IMR-90 (cell line): Measurements from ENCODE around the gene NEO1. TPM values are rescaled to one million over a fixed set of nuclear protein-coding genes. Genes with fewer than 3 reads are reported as not detected.

Experiments used
- ATAC-seq: fragments of 200-7000 bp; cut with Tn5 transposase; 2 replicates; pipeline ENCODE4 v1.9.1; 2020; ENCODE audit warnings: low read depth, mild to moderate bottlenecking, moderate library complexity
- BruUV-seq: library from RNA; stranded (reverse); fragments of 400-500 nt; replicated peaks from 2 replicates; lab custom pipeline; 2021; lab: Mats Ljungman, UMichigan
- CTCF ChIA-PET: fragments of 300-600 bp; formaldehyde crosslinking; extraction: SDS; loops from one replicate; lab custom pipeline; 2021; ENCODE audit warnings: antibody characterized with exemption; lab: Yijun Ruan, JAX
- POLR2A ChIA-PET: fragments of 300-600 bp; sonication (Branson Sonifier 250); formaldehyde crosslinking; loops from one replicate; lab custom pipeline; 2022; ENCODE audit warnings: antibody characterized with exemption; ENCODE audit not compliant: unreplicated experiment; lab: Charles Lee
- DNase-seq: peaks from one replicate; pipeline ENCODE4 v3.0.0; 2013
- H2AFZ ChIP-seq: replicated peaks from 2 replicates; pipeline ENCODE3; 2013; ENCODE audit warnings: low read length, mild to moderate bottlenecking; ENCODE audit not compliant: poor library complexity
- H2AK5ac ChIP-seq: 2 replicates; pipeline ENCODE4 v1.6.1; 2013; ENCODE audit warnings: low read depth, low read length, inconsistent platforms
- H2AK9ac ChIP-seq: replicated peaks from 2 replicates; pipeline ENCODE3; 2013; ENCODE audit warnings: mild to moderate bottlenecking, low read depth, low read length, moderate library complexity; ENCODE audit not compliant: poor library complexity
- H2BK120ac ChIP-seq: 2 replicates; pipeline ENCODE4 v1.6.1; 2013; ENCODE audit warnings: low read depth, low read length, inconsistent platforms
- H2BK15ac ChIP-seq: 3 replicates; pipeline ENCODE4 v1.6.1; 2013; ENCODE audit warnings: low read depth, low read length, inconsistent platforms
- H2BK20ac ChIP-seq: 2 replicates; pipeline ENCODE4 v1.6.1; 2013; ENCODE audit warnings: low read depth, mild to moderate bottlenecking, inconsistent platforms, low read length, moderate library complexity
- H2BK5ac ChIP-seq: 2 replicates; pipeline ENCODE4 v1.6.1; 2013; ENCODE audit warnings: mild to moderate bottlenecking, low read depth, low read length, inconsistent platforms; ENCODE audit not compliant: poor library complexity, severe bottlenecking
- H3K14ac ChIP-seq: replicated peaks from 2 replicates; pipeline ENCODE4 v1.6.1; 2013; ENCODE audit warnings: low read depth, low read length, inconsistent platforms
- H3K18ac ChIP-seq: 2 replicates; pipeline ENCODE4 v1.6.1; 2013; ENCODE audit warnings: low read depth, low read length, control low read depth
- H3K23ac ChIP-seq: 2 replicates; pipeline ENCODE4 v1.6.1; 2013; ENCODE audit warnings: low read depth, low read length, inconsistent platforms
- H3K27ac ChIP-seq: 2 replicates; pipeline ENCODE4 v1.5.1; 2013; ENCODE audit warnings: mild to moderate bottlenecking, control low read depth, low read length; ENCODE audit not compliant: insufficient read depth
- H3K27me3 ChIP-seq: 2 replicates; pipeline ENCODE4 v1.6.1; 2013; ENCODE audit warnings: low read length; ENCODE audit not compliant: control insufficient read depth, insufficient read depth
- H3K36me3 ChIP-seq: 2 replicates; pipeline ENCODE4 v1.6.1; 2013; ENCODE audit warnings: low read length, mixed read lengths; ENCODE audit not compliant: control insufficient read depth, insufficient read depth
- H3K4ac ChIP-seq: 2 replicates; pipeline ENCODE4 v1.6.1; 2013; ENCODE audit warnings: low read depth, low read length, inconsistent platforms
- H3K4me1 ChIP-seq: 2 replicates; pipeline ENCODE4 v1.6.1; 2013; ENCODE audit warnings: low read length, mixed read lengths; ENCODE audit not compliant: control insufficient read depth, insufficient read depth
- H3K4me2 ChIP-seq: 2 replicates; pipeline ENCODE4 v1.6.1; 2013; ENCODE audit warnings: low read depth, mild to moderate bottlenecking, control low read depth, low read length, moderate library complexity
- H3K4me3 ChIP-seq: 2 replicates; pipeline ENCODE4 v1.5.1; 2013; ENCODE audit warnings: low read depth, mild to moderate bottlenecking, control low read depth, low read length, moderate library complexity; ENCODE audit not compliant: insufficient read depth
- H3K56ac ChIP-seq: 2 replicates; pipeline ENCODE4 v1.6.1; 2013; ENCODE audit warnings: low read length, inconsistent platforms; ENCODE audit not compliant: insufficient read depth; ENCODE audit errors: extremely low read depth
- H3K79me1 ChIP-seq, 2 experiments: 2 replicates each; pipeline ENCODE4 v1.6.1; 2013; ENCODE audit warnings: low read length in 2 of 2, inconsistent platforms in 1 of 2, low read depth in 1 of 2
- H3K9ac ChIP-seq: 2 replicates; pipeline ENCODE4 v1.6.1; 2013; ENCODE audit warnings: low read depth, low read length, control low read depth
- H3K9me1 ChIP-seq: 2 replicates; pipeline ENCODE4 v1.6.1; 2013; ENCODE audit warnings: low read length, inconsistent platforms; ENCODE audit not compliant: insufficient read depth
- H3K9me3 ChIP-seq: 2 replicates; pipeline ENCODE4 v1.6.1; 2013; ENCODE audit warnings: low read length; ENCODE audit not compliant: control insufficient read depth, insufficient read depth
- H4K20me1 ChIP-seq: 2 replicates; pipeline ENCODE4 v1.6.1; 2013; ENCODE audit warnings: low read length, inconsistent platforms; ENCODE audit not compliant: insufficient read depth
- H4K5ac ChIP-seq: 2 replicates; pipeline ENCODE4 v1.6.1; 2013; ENCODE audit warnings: mild to moderate bottlenecking, low read depth, low read length, control low read depth
- H4K8ac ChIP-seq, 2 experiments: 2 replicates each; pipeline ENCODE4 v1.6.1; 2013; ENCODE audit warnings: low read depth in 2 of 2, low read length in 2 of 2, control low read depth in 1 of 2, inconsistent platforms in 1 of 2
- H4K91ac ChIP-seq: 2 replicates; pipeline ENCODE4 v1.6.1; 2013; ENCODE audit warnings: low read depth, low read length, inconsistent platforms; ENCODE audit not compliant: insufficient read depth
- BHLHE40 ChIP-seq: fragments of 150-350 bp; IDR thresholded peaks from 2 replicates; pipeline ENCODE4 v1.6.1; 2016; ENCODE audit warnings: mild to moderate bottlenecking, low read depth, low read length
- CHD1 ChIP-seq: IDR thresholded peaks from 2 replicates; pipeline ENCODE4 v1.6.1; 2012; ENCODE audit warnings: low read depth, low read length, improper control_type of control experiment
- CTCF ChIP-seq: conservative IDR thresholded peaks from 2 replicates; pipeline ENCODE4 v1.5.1; 2012; ENCODE audit warnings: mild to moderate bottlenecking, low read depth, low read length, improper control_type of control experiment
- ELK1 ChIP-seq: fragments of 150-350 bp; IDR thresholded peaks from 2 replicates; pipeline ENCODE4 v1.6.1; 2016; ENCODE audit warnings: low read depth, mild to moderate bottlenecking, low read length, moderate library complexity, borderline replicate concordance
- MAFK ChIP-seq: IDR thresholded peaks from 2 replicates; pipeline ENCODE4 v1.6.1; 2012; ENCODE audit warnings: low read depth, low read length, improper control_type of control experiment
- MXI1 ChIP-seq: IDR thresholded peaks from 2 replicates; pipeline ENCODE4 v1.6.1; 2012; ENCODE audit warnings: low read depth, mild to moderate bottlenecking, low read length, moderate library complexity, borderline replicate concordance
- NFE2L2 ChIP-seq: fragments of 150-350 bp; IDR thresholded peaks from 2 replicates; pipeline ENCODE4 v1.6.1; 2016; ENCODE audit warnings: low read depth, mild to moderate bottlenecking, low read length
- POLR2A ChIP-seq: IDR thresholded peaks from 2 replicates; pipeline ENCODE4 v1.6.1; 2012; ENCODE audit warnings: mild to moderate bottlenecking, low read depth, low read length
- RCOR1 ChIP-seq: IDR thresholded peaks from 2 replicates; pipeline ENCODE4 v1.6.1; 2012; ENCODE audit warnings: mild to moderate bottlenecking, low read length, improper control_type of control experiment; ENCODE audit not compliant: insufficient replicate concordance
- RFX5 ChIP-seq: IDR thresholded peaks from 2 replicates; pipeline ENCODE4 v1.8.0; 2012; ENCODE audit warnings: low read depth, mild to moderate bottlenecking, low read length, moderate library complexity
- SMC3 ChIP-seq: fragments of 150-350 bp; IDR thresholded peaks from 2 replicates; pipeline ENCODE4 v1.6.1; 2016; ENCODE audit warnings: low read depth, mild to moderate bottlenecking, antibody characterized with exemption, low read length, moderate library complexity
- USF2 ChIP-seq: fragments of 150-350 bp; IDR thresholded peaks from 2 replicates; pipeline ENCODE4 v1.6.1; 2017; ENCODE audit warnings: mild to moderate bottlenecking, antibody characterized with exemption, low read length, low read depth
- WGBS, 2 experiments: methylation state at CpG; one replicate each; pipeline versions ENCODE4 v1.1.5 to v1.1.7; 2013; ENCODE audit warnings: missing lambda C conversion rate in 2 of 2; ENCODE audit not compliant: insufficient read length in 1 of 2; ENCODE audit errors: extremely low coverage in 2 of 2; 5-methylcytosine and 5-hydroxymethylcytosine counted together
- dilution Hi-C: fragments of 300-500 bp; cut with HindIII; formaldehyde crosslinking; loops from one replicate; pipeline ENCODE4 v1.14.3; 2018; ENCODE audit warnings: low sequenced_read_pairs; ENCODE audit not compliant: unreplicated experiment
- in situ Hi-C: fragments of 300-500 bp; cut with MboI; formaldehyde crosslinking; loops from 3 replicates; pipeline ENCODE4 v1.14.3; 2019; ENCODE audit warnings: low sequenced_read_pairs, inconsistent platforms, mixed read lengths
- intact Hi-C: fragments of 100-400 bp; cut with micrococcal nuclease; formaldehyde crosslinking; loops from 2 replicates; pipeline ENCODE4 v1.10.0; 2022
- polyA plus RNA-seq, 3 experiments: library from polyadenylated mRNA; depleted of rRNA; stranded (reverse); fragments of >200 nt; gene quantifications; 2 replicates each; pipeline ENCODE4 v1.2.3, GENCODE V29; 2012; ENCODE audit warnings: low replicate concordance in 1 of 3
- total RNA-seq: library from RNA; depleted of rRNA; stranded (reverse); fragments of >200 nt; gene quantifications from 2 replicates; pipeline ENCODE4 v1.2.3, GENCODE V29; 2012

NEO1 gene
- total and polyA plus RNA-seq, 2 of the 4 experiments (the other 2 are of a cell fraction) = 16.3 to 18.5 TPM

- Histone ChIP-seq H4K8ac (no peak overlapping the region), H3K9me1 (peaks cover 13% of the 10 kb centered on the region), H3K36me3 (peaks cover 22% of the 10 kb centered on the region), H2BK20ac (no peak overlapping the region), H3K27ac (no peak overlapping the region), H3K4me3 (no peak overlapping the region), H4K5ac (no peak overlapping the region), H2BK120ac (no peak overlapping the region), H3K79me1 (no peaks in the 10 kb centered on the region), H2AFZ (no peak overlapping the region), H3K4ac (no peak overlapping the region), H3K14ac (no peak overlapping the region), H3K18ac (no peak overlapping the region), H3K9ac (no peak overlapping the region), H3K4me2 (no peak overlapping the region), H3K9me3 (no peaks in the 10 kb centered on the region), H3K56ac (no peak overlapping the region), H4K91ac (no peak overlapping the region), H3K4me1 (peaks cover 6% of the 10 kb centered on the region), H3K27me3 (no peaks in the 10 kb centered on the region), H2BK15ac (no peak overlapping the region), H2AK9ac (no peak overlapping the region), H2AK5ac (no peak overlapping the region), H2BK5ac (no peak overlapping the region), H4K20me1 (no peaks in the 10 kb centered on the region), H3K23ac (no peak overlapping the region)
- TF ChIP-seq POLR2A (no peak), MXI1 (no peak), CTCF (no peak), CHD1 (no peak), ELK1 (no peak), BHLHE40 (no peak), SMC3 (no peak), RFX5 (no peak), NFE2L2 (no peak), USF2 (no peak), RCOR1 (no peak), MAFK (no peak)
- dilution Hi-C loops (no loop called here), intact Hi-C loops (no loop called here), in situ Hi-C loops (no loop called here)
- no CpG with 5 or more reads among the region's 1 CpG for WGBS, 2 experiments
- ChIA-PET POLR2A (no interaction called here), CTCF (no interaction called here)
- DNase-seq = no peak
- ATAC-seq = no peak
- no TSS peak for BruUV-seq
Measured at GRCh38 chr15:73291441-73291840, 239.2 kb downstream of the NEO1 start.
